NB4 (cell line): ENCODE results near the gene CNTNAP2.

Source experiments
- CTCF ChIP-seq: IDR thresholded peaks from one replicate; pipeline ENCODE4 v1.5.1; 2012; ENCODE audit warnings: low read depth, low read length
- MAX ChIP-seq: IDR thresholded peaks from 2 replicates; pipeline ENCODE4 v1.6.1; 2011; ENCODE audit warnings: low read depth, low read length
- MYC ChIP-seq: IDR thresholded peaks from 2 replicates; pipeline ENCODE4 v1.6.1; 2011; ENCODE audit warnings: low read depth, low read length
- POLR2A ChIP-seq: IDR thresholded peaks from 2 replicates; pipeline ENCODE4 v1.6.1; 2011; ENCODE audit warnings: mild to moderate bottlenecking; ENCODE audit not compliant: insufficient read length; ENCODE audit errors: extremely low read depth

- peak; percentile 37 for TF ChIP-seq CTCF
- TF ChIP-seq MAX, result no peak
- TF ChIP-seq POLR2A, result no peak
- no peak for TF ChIP-seq MYC
These were observed 1315.5 kb downstream of the CNTNAP2 start for GRCh38 chr7:147432079-147432478.
